Hepatocyte (in vitro differentiated cells): ENCODE measurements around the gene FBXO27. TPM values are rescaled to one million over a fixed set of nuclear protein-coding genes. Genes with fewer than 3 reads are reported as not detected.

Source experiments
- DNase-seq: peaks from one replicate; pipeline ENCODE4 v3.0.0-alpha.2; 2016; ENCODE audit warnings: low spot score
- H2AFZ ChIP-seq: fragments of 200-600 bp; sonication (generic); 2 replicates; pipeline ENCODE4 v1.6.0; 2016; ENCODE audit warnings: antibody characterized with exemption, mild to moderate bottlenecking
- H3K27ac ChIP-seq: fragments of 200-600 bp; sonication (generic); 2 replicates; pipeline ENCODE4 v1.5.1; 2016; ENCODE audit warnings: mild to moderate bottlenecking
- H3K27me3 ChIP-seq: fragments of 200-600 bp; sonication (generic); 2 replicates; pipeline ENCODE4 v1.6.1; 2016
- H3K36me3 ChIP-seq: fragments of 200-600 bp; sonication (generic); replicated peaks from 2 replicates; pipeline ENCODE4 v1.5.1; 2016; ENCODE audit warnings: low read depth; ENCODE audit not compliant: insufficient read depth
- H3K4me1 ChIP-seq: fragments of 200-600 bp; sonication (generic); 2 replicates; pipeline ENCODE4 v1.5.1; 2016; ENCODE audit warnings: mild to moderate bottlenecking, moderate library complexity; ENCODE audit not compliant: insufficient read depth
- H3K4me2 ChIP-seq: fragments of 200-600 bp; sonication (generic); 2 replicates; pipeline ENCODE4 v1.6.0; 2016
- H3K4me3 ChIP-seq: fragments of 200-600 bp; sonication (generic); 2 replicates; pipeline ENCODE4 v1.5.1; 2016; ENCODE audit warnings: mild to moderate bottlenecking
- H3K79me2 ChIP-seq: fragments of 200-600 bp; sonication (generic); 2 replicates; pipeline ENCODE4 v1.6.0; 2017; ENCODE audit warnings: mild to moderate bottlenecking
- H3K9me2 ChIP-seq: fragments of 200-600 bp; sonication (generic); replicated peaks from 2 replicates; pipeline ENCODE4 v1.6.0; 2017; ENCODE audit warnings: mild to moderate bottlenecking; ENCODE audit not compliant: insufficient read depth
- H3K9me3 ChIP-seq: fragments of 200-600 bp; sonication (generic); 2 replicates; pipeline ENCODE4 v1.5.1; 2016; ENCODE audit warnings: low read depth, mild to moderate bottlenecking
- H4K20me1 ChIP-seq: fragments of 200-600 bp; sonication (generic); 2 replicates; pipeline ENCODE4 v1.6.0; 2016; ENCODE audit warnings: mild to moderate bottlenecking; ENCODE audit not compliant: insufficient read depth, poor library complexity, severe bottlenecking
- EZH2 ChIP-seq: fragments of 200-600 bp; sonication (generic); IDR thresholded peaks from 2 replicates; pipeline ENCODE4 v1.6.1; 2016; ENCODE audit warnings: antibody characterized with exemption, mild to moderate bottlenecking, borderline replicate concordance
- EZH2phosphoT487 ChIP-seq: fragments of 200-600 bp; sonication (generic); IDR thresholded peaks from one replicate; pipeline ENCODE4 v1.6.1; 2018; ENCODE audit warnings: antibody characterized with exemption, mild to moderate bottlenecking, low read depth, moderate library complexity; ENCODE audit not compliant: unreplicated experiment, severe bottlenecking
- WGBS: methylation state at CpG from one replicate; pipeline ENCODE4 v1.1.6; 2016; ENCODE audit warnings: low lambda C conversion rate; ENCODE audit errors: missing lambda C conversion rate; 5-methylcytosine and 5-hydroxymethylcytosine counted together
- polyA plus RNA-seq: library from polyadenylated mRNA; unstranded; fragments of >200 nt; fragmentation: Nextera tagmentation; extraction: Ambion mirVana; gene quantifications from 2 replicates; pipeline ENCODE4 v1.2.1, GENCODE V29; 2016
- total RNA-seq: library from RNA; depleted of rRNA; stranded (reverse); fragments of >200 nt; gene quantifications from 2 replicates; pipeline ENCODE4 v1.2.3, GENCODE V29; 2014
- TF ChIP-seq, protein P1 (sequence below): fragments of 200-600 bp; sonication (generic); IDR thresholded peaks from 2 replicates; pipeline ENCODE4 v1.5.1; 2016; ENCODE audit warnings: antibody characterized with exemption, mild to moderate bottlenecking; ENCODE audit not compliant: poor library complexity

FBXO27 gene
- total and polyA plus RNA-seq, 2 experiments from 2014 or later: 6.7 to 11.0 TPM

- H3K27me3 ChIP-seq: no peaks in the 10 kb centered on the region
- no peaks in the 10 kb centered on the region for H3K79me2 ChIP-seq
- H4K20me1 ChIP-seq: no peaks in the 10 kb centered on the region
- no peak overlapping the region for H2AFZ ChIP-seq
- H3K4me1 ChIP-seq: peaks cover 4% of the 10 kb centered on the region
- no peak for TF ChIP-seq EZH2phosphoT487
- no peak for TF ChIP-seq EZH2
- TF ChIP-seq, protein P1, sequence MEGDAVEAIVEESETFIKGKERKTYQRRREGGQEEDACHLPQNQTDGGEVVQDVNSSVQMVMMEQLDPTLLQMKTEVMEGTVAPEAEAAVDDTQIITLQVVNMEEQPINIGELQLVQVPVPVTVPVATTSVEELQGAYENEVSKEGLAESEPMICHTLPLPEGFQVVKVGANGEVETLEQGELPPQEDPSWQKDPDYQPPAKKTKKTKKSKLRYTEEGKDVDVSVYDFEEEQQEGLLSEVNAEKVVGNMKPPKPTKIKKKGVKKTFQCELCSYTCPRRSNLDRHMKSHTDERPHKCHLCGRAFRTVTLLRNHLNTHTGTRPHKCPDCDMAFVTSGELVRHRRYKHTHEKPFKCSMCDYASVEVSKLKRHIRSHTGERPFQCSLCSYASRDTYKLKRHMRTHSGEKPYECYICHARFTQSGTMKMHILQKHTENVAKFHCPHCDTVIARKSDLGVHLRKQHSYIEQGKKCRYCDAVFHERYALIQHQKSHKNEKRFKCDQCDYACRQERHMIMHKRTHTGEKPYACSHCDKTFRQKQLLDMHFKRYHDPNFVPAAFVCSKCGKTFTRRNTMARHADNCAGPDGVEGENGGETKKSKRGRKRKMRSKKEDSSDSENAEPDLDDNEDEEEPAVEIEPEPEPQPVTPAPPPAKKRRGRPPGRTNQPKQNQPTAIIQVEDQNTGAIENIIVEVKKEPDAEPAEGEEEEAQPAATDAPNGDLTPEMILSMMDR: no peak
- no peaks in the 10 kb centered on the region for H3K36me3 ChIP-seq
- H3K4me2 ChIP-seq: peak overlapping the region; percentile 36
- WGBS: 71% methylated on average over 17 of the region's 18 CpGs
- no peak overlapping the region for H3K4me3 ChIP-seq
- DNase-seq: peak; percentile 88
- H3K9me2 ChIP-seq: no peaks in the 10 kb centered on the region
- H3K27ac ChIP-seq: peak overlapping the region; percentile 83
- H3K9me3 ChIP-seq: no peaks in the 10 kb centered on the region
Observed at GRCh38 chr19:39053276-39054090, 21.1 kb upstream of the FBXO27 start.

DNA sequence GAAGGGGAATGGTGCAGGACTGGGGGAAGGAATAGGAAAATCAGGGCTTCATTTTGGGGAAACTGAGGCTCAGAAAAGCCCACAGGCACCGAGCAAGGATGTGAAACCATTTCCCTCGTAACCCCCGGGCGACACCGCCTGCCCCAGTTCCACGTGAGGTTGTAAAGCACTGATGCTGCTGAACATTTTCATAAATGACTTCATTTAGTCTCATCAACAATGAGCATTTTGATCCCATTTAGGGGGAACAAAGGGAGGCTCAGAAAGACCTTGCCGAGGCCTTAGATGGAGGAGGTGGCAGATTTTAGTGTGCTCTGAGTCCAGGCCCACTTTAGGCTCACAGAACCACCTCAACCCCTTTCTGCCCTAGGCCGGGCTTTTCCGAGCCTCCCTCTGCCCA, 20.5 kb upstream of the FBXO27 start:
- WGBS: 90% methylated on average over 9 of the region's 9 CpGs
- no peaks in the 10 kb centered on the region for H3K9me3 ChIP-seq

DNA sequence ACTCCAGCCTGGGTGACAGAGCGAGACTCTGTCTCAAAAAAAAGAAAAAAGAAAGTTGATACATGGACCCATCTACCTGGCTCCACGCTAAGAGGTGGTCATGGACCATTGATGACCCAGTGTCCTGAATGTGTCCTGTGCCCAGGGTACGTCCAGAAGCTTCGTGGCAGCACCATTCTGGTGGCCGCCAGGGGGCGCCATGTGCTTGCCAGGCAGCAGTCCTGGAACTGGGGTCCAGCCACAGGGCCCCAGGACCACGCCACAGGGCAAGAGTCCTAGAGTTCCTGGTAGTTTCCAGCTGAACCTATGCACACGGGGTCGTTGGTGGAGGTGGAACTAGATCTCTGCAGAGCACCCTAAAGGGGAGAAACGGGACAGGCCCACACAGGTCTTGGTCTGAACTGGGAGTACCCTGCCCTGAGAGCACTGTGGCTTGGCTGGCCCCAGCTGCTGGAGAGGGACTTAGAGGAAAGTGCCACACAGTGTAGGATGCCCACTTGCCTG, 19.9 kb upstream of the FBXO27 start:
- H3K79me2 ChIP-seq: no peaks in the 10 kb centered on the region
- no peaks in the 10 kb centered on the region for H3K36me3 ChIP-seq
- H3K27ac ChIP-seq: peak overlapping the region; percentile 78
- TF ChIP-seq, protein P1: peak; percentile 55
- no peak for TF ChIP-seq EZH2
- no peak overlapping the region for H3K4me2 ChIP-seq
- DNase-seq: peak; percentile 68
- no peak overlapping the region for H3K4me3 ChIP-seq
- peaks cover 4% of the 10 kb centered on the region for H3K4me1 ChIP-seq
- no peaks in the 10 kb centered on the region for H4K20me1 ChIP-seq
- no peaks in the 10 kb centered on the region for H3K9me2 ChIP-seq
- no peaks in the 10 kb centered on the region for H3K9me3 ChIP-seq
- no peaks in the 10 kb centered on the region for H3K27me3 ChIP-seq
- H2AFZ ChIP-seq: no peak overlapping the region
- 37% methylated on average over 10 of the region's 10 CpGs for WGBS

More for the DNA sequence above, 20.5 kb upstream of the FBXO27 start:
- H2AFZ ChIP-seq: no peak overlapping the region
- TF ChIP-seq, protein P1: no peak
- no peak for TF ChIP-seq EZH2
- TF ChIP-seq EZH2phosphoT487: no peak
- H3K4me1 ChIP-seq: peaks cover 4% of the 10 kb centered on the region
- DNase-seq: no peak
- H3K27ac ChIP-seq: peak overlapping the region; percentile 78
- no peaks in the 10 kb centered on the region for H3K79me2 ChIP-seq
- no peak overlapping the region for H3K4me2 ChIP-seq
- no peak overlapping the region for H3K4me3 ChIP-seq
- no peaks in the 10 kb centered on the region for H4K20me1 ChIP-seq
- H3K27me3 ChIP-seq: no peaks in the 10 kb centered on the region
- no peaks in the 10 kb centered on the region for H3K36me3 ChIP-seq
- no peaks in the 10 kb centered on the region for H3K9me2 ChIP-seq
